Measurements from ENCODE around the gene KRT6A. TPM values are rescaled to one million over a fixed set of nuclear protein-coding genes. Genes with fewer than 3 reads are reported as not detected.

The KRT6A gene
- total RNA-seq, 4 donors from 2014 or later: 0.27 TPM; not detected in 3

- Histone ChIP-seq H3K27me3 (no peaks in the 10 kb centered on the region), H3K36me3 (no peaks in the 10 kb centered on the region), H3K4me3 (replicated peaks in 1 of 3) (no peak overlapping the region), H3K4me1 (peaks cover 0 to 12% of the 10 kb centered on the region in 2 donors), H3K27ac (no peak overlapping the region), H3K9me3 (no peaks in the 10 kb centered on the region)
- peak; percentile 50 to 70 for DNase-seq
- intact Hi-C loops (cut with DNase I): no loop called here
- WGBS, 2 donors: 55 to 64% methylated on average over 10 of the region's 10 CpGs
- TF ChIP-seq CTCF (IDR thresholded peaks at IDR 0.05): no peak
- TF ChIP-seq POLR2A (IDR thresholded peaks at IDR 0.05): no peak
Measured at GRCh38 chr12:52522346-52523011, 29.4 kb upstream of the KRT6A start.

- H3K9me3 ChIP-seq: no peaks in the 10 kb centered on the region
- intact Hi-C loops (cut with DNase I): no loop called here
- H3K4me1 ChIP-seq: peaks cover 0 to 12% of the 10 kb centered on the region in 2 donors
- no peak overlapping the region for H3K4me3 ChIP-seq (replicated peaks in 1 of 3)
- no peak for DNase-seq
- 74 to 82% methylated on average over 10 of the region's 10 CpGs for WGBS, 2 donors
- TF ChIP-seq CTCF (IDR thresholded peaks at IDR 0.05): no peak
- no peak for TF ChIP-seq POLR2A (IDR thresholded peaks at IDR 0.05)
- H3K36me3 ChIP-seq: no peaks in the 10 kb centered on the region
- no peak overlapping the region for H3K27ac ChIP-seq
- no peaks in the 10 kb centered on the region for H3K27me3 ChIP-seq
Measured at GRCh38 chr12:52521568-52522266, 28.7 kb upstream of the KRT6A start.

GRCh38 chr12:52521175-52521567 lies 28.1 kb upstream of the KRT6A start:
- H3K4me1 ChIP-seq: peaks cover 0 to 12% of the 10 kb centered on the region in 2 donors
- DNase-seq: no peak
- no peaks in the 10 kb centered on the region for H3K36me3 ChIP-seq
- H3K27me3 ChIP-seq: no peaks in the 10 kb centered on the region
- 79 to 86% methylated on average over 10 of the region's 10 CpGs for WGBS, 2 donors
- intact Hi-C loops (cut with DNase I): no loop called here
- no peak overlapping the region for H3K4me3 ChIP-seq (replicated peaks in 1 of 3)
- H3K9me3 ChIP-seq: no peaks in the 10 kb centered on the region
- TF ChIP-seq CTCF (IDR thresholded peaks at IDR 0.05) (no peak), POLR2A (IDR thresholded peaks at IDR 0.05) (no peak)
- no peak overlapping the region for H3K27ac ChIP-seq

GRCh38 chr12:52519826-52520662 lies 27.0 kb upstream of the KRT6A start, which contains the start of gene KRT5:
KRT5 (minus strand) TSS chr12:52520394; CDS start chr12:52520296, 98 bp downstream.
- H3K36me3 ChIP-seq: no peaks in the 10 kb centered on the region
- H3K27me3 ChIP-seq: no peaks in the 10 kb centered on the region
- TF ChIP-seq CTCF (IDR thresholded peaks at IDR 0.05) (no peak), POLR2A (IDR thresholded peaks at IDR 0.05) (no peak)
- WGBS, 2 donors: 91 to 92% methylated on average over 28 to 29 of the region's 29 CpGs
- no peak within 1 kb of the TSS for H3K27ac ChIP-seq
- intact Hi-C loops (cut with DNase I): no loop called here
- no peaks in the 10 kb centered on the region for H3K9me3 ChIP-seq
- DNase-seq: no peak
- no peak within 1 kb of the TSS for H3K4me3 ChIP-seq (replicated peaks in 1 of 3)
- H3K4me1 ChIP-seq: peaks cover 0 to 12% of the 10 kb centered on the region in 2 donors
